T-cell (primary cell): ENCODE measurements around the gene PCDH1. TPM values are rescaled to one million over a fixed set of nuclear protein-coding genes. Genes with fewer than 3 reads are reported as not detected.

Source experiments
- ATAC-seq, 4 experiments: fragments of 200-7000 bp in 3 of 4; fragments of 150-1000 bp in 1 of 4; cut with Tn5 transposase; replicated peaks in 1 of 4; 1 replicate in 3 of 4; 2 replicates in 1 of 4; pipeline ENCODE4 v1.10.0; 2021; ENCODE audit warnings: moderate library complexity in 3 of 4, mild to moderate bottlenecking in 2 of 4, moderate number of reproducible peaks in 1 of 4
- CTCF ChIA-PET, 2 donors: fragments of 300-600 bp; sonication (Branson Sonifier 250); formaldehyde crosslinking; loops; one replicate each; lab custom pipeline; 2022; ENCODE audit warnings: antibody characterized with exemption in 2 of 2; lab: Charles Lee
- POLR2A ChIA-PET, 2 donors: fragments of 300-600 bp; sonication (Branson Sonifier 250); formaldehyde crosslinking; loops; one replicate each; lab custom pipeline; 2022; ENCODE audit warnings: antibody characterized with exemption in 2 of 2; lab: Charles Lee
- DNase-seq, 35 experiments: peaks; one replicate each; pipeline versions ENCODE4 v3.0.0 to v3.0.0-alpha.2; 2013 to 2023
- H3K27ac ChIP-seq: one replicate; pipeline ENCODE4 v1.5.1; 2013; ENCODE audit warnings: low read length
- H3K27me3 ChIP-seq, 2 experiments: replicated peaks in 1 of 2; 1 replicate in 1 of 2; 2 replicates in 1 of 2; pipeline versions ENCODE4 v1.6.1 to v1.7.0; 2013; ENCODE audit warnings: low read length in 1 of 2, mixed read lengths in 1 of 2; ENCODE audit not compliant: control insufficient read depth in 2 of 2, insufficient read depth in 2 of 2; ENCODE audit errors: extremely low read depth in 1 of 2
- H3K36me3 ChIP-seq, 2 donors: 1 replicate in 1 of 2; 2 replicates in 1 of 2; pipeline versions ENCODE4 v1.6.1 to v1.7.0; 2013; ENCODE audit warnings: low read length in 1 of 2; ENCODE audit not compliant: control insufficient read depth in 2 of 2, insufficient read depth in 1 of 2; ENCODE audit errors: extremely low read depth in 1 of 2
- H3K4me1 ChIP-seq, 2 experiments: 1 replicate in 1 of 2; 2 replicates in 1 of 2; pipeline versions ENCODE4 v1.6.1 to v1.7.0; 2013; ENCODE audit warnings: low read length in 2 of 2, mixed read lengths in 1 of 2; ENCODE audit not compliant: insufficient read depth in 2 of 2, control insufficient read depth in 1 of 2; ENCODE audit errors: extremely low read depth in 1 of 2
- H3K4me3 ChIP-seq, 2 donors: 1 replicate in 1 of 2; 2 replicates in 1 of 2; pipeline versions ENCODE4 v1.5.1 to v1.7.0; 2013; ENCODE audit warnings: mild to moderate bottlenecking in 2 of 2, low read length in 1 of 2, moderate library complexity in 1 of 2; ENCODE audit not compliant: control insufficient read depth in 1 of 2; ENCODE audit errors: extremely low read depth in 1 of 2
- H3K9me3 ChIP-seq: 2 replicates; pipeline ENCODE4 v1.7.0; 2013
- H3K27ac Mint-ChIP-seq, 2 donors: one replicate each; pipeline ENCODE4 v1.8.0; 2020 to 2021; ENCODE audit warnings: mild to moderate bottlenecking in 2 of 2, mixed read lengths in 2 of 2
- H3K27me3 Mint-ChIP-seq, 2 donors: one replicate each; pipeline ENCODE4 v1.8.0; 2021 to 2022; ENCODE audit warnings: mixed read lengths in 2 of 2
- H3K36me3 Mint-ChIP-seq: one replicate; pipeline ENCODE4 v1.8.0; 2021; ENCODE audit warnings: mixed read lengths
- H3K4me1 Mint-ChIP-seq, 3 donors: one replicate each; pipeline ENCODE4 v1.8.0; 2020 to 2022; ENCODE audit warnings: mixed read lengths in 3 of 3, mild to moderate bottlenecking in 1 of 3
- H3K4me3 Mint-ChIP-seq, 3 donors: one replicate each; pipeline ENCODE4 v1.8.0; 2020 to 2022; ENCODE audit warnings: mild to moderate bottlenecking in 3 of 3, mixed read lengths in 3 of 3, moderate library complexity in 3 of 3
- H3K9me3 Mint-ChIP-seq, 3 donors: one replicate each; pipeline ENCODE4 v1.8.0; 2020 to 2022; ENCODE audit warnings: mixed read lengths in 3 of 3
- WGBS: methylation state at CpG from one replicate; pipeline ENCODE4 v1.1.5; 2013; ENCODE audit warnings: missing lambda C conversion rate; ENCODE audit not compliant: insufficient coverage; 5-methylcytosine and 5-hydroxymethylcytosine counted together
- total RNA-seq, 35 experiments: library from RNA in 6 of 35; stranded (reverse) in 6 of 35; fragments of 120-200 nt in 1 of 35; gene quantifications; one replicate each; pipeline versions ENCODE4 v1.2.1 to v1.2.4 and lab custom pipeline; 2013 to 2026

The PCDH1 gene
- total RNA-seq, 5 donors from 2014 or later (not counting 1 experiment from before 2014, with no cell fraction given), result 0.23 to 3.0 (median 0.82) TPM

DNA sequence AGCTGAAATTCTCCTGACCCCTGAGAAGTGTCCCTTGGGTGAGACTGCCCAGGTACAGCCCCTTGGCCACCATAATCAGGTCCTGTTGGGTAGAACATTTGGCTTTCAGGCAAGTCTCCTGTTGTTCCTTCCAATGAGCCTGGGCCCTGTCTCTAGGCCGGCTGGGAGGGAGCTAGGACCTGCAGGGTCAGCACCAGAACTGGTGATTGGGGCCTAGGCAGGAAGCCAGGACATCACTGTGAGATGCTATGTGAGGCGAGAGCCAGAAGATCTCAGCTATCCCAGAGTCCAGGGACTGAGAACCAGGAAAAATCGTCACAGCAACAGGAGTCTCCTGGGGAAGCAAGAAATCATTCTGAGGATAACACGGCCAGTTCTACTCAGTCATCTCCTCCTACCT lies 51.5 kb downstream of the PCDH1 start:
- 67% methylated on average over 3 of the region's 4 CpGs for WGBS
- H3K9me3 ChIP-seq, result no peaks in the 10 kb centered on the region
- no peaks in the 10 kb centered on the region for H3K36me3 ChIP-seq
- ChIA-PET CTCF (interaction anchor here in 1 of 2 donors (0.6 kb wide), 1 partner anchor 1358 kb away, joined by 8 read pairs; no protein-coding TSS in a partner anchor), POLR2A (no interaction called here)
- no peak for DNase-seq
- Mint-ChIP-seq H3K36me3 (no peaks in the 10 kb centered on the region), H3K9me3 (no peaks in the 10 kb centered on the region), H3K27ac (no peak overlapping the region), H3K4me3 (no peak overlapping the region), H3K27me3 (peaks cover 6 to 14% of the 10 kb centered on the region in 2 donors), H3K4me1 (no peaks in the 10 kb centered on the region)
- peaks cover 0 to 20% of the 10 kb centered on the region in 2 experiments for H3K27me3 ChIP-seq
- no peak for ATAC-seq
- H3K27ac ChIP-seq, result no peak overlapping the region
- H3K4me3 ChIP-seq, result no peak overlapping the region
- H3K4me1 ChIP-seq, result no peaks in the 10 kb centered on the region

DNA sequence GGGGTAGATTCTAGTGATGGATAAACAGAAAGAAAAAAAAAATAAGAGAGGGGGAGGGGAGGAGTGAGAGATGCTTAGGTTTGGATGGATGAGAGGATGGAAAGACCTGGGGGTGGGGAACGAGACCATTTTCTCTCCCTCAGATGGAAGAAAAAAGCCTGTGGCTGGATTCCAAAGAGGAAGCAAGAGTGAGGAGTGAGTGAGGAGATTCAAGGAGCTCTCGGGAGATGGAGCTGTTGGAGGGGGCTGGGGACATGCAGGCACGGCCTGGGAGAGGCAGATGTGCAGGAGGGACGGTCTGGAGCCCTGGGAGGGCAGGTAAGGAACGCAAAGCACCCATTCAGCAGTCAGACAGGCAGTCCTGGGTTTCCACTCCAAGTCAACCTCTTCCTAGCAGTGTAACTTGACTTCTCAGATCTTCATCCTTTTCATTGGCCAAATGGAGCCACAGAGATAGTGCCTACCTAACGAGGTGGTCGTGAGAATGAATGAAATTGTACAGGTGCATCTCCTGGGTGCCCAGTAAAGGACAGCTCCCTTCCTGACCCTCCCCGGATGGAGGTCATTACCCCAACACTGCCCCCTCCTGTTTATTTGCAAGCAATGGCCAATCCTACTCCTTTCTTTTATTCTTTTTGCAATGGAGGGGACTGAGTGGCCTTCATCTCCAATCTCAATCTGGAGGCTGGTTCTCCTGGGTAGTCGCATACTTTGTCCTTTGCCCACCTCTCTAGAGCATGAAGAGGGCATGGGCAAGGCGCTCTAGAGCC lies 52.2 kb downstream of the PCDH1 start:
- Mint-ChIP-seq H3K27me3 (peaks cover 3 to 13% of the 10 kb centered on the region in 2 donors), H3K9me3 (no peaks in the 10 kb centered on the region), H3K36me3 (no peaks in the 10 kb centered on the region), H3K4me1 (no peaks in the 10 kb centered on the region), H3K4me3 (no peak overlapping the region), H3K27ac (no peak overlapping the region)
- no peak overlapping the region for H3K27ac ChIP-seq
- peak in 1 of 35 experiments; percentile 24 for DNase-seq
- no peaks in the 10 kb centered on the region for H3K36me3 ChIP-seq
- no peaks in the 10 kb centered on the region for H3K9me3 ChIP-seq
- ChIA-PET CTCF (interaction anchor here (0.6 kb wide), 2 partner anchors 1357 to 1613 kb away, joined by 4 to 8 read pairs; no protein-coding TSS in a partner anchor), POLR2A (no interaction called here)
- 57% methylated on average over 7 of the region's 10 CpGs for WGBS
- H3K4me3 ChIP-seq, result no peak overlapping the region
- peak in 2 of 4 experiments; percentile 29 to 56 for ATAC-seq
- H3K4me1 ChIP-seq, result no peaks in the 10 kb centered on the region
- H3K27me3 ChIP-seq, result peaks cover 0 to 16% of the 10 kb centered on the region in 2 experiments

DNA sequence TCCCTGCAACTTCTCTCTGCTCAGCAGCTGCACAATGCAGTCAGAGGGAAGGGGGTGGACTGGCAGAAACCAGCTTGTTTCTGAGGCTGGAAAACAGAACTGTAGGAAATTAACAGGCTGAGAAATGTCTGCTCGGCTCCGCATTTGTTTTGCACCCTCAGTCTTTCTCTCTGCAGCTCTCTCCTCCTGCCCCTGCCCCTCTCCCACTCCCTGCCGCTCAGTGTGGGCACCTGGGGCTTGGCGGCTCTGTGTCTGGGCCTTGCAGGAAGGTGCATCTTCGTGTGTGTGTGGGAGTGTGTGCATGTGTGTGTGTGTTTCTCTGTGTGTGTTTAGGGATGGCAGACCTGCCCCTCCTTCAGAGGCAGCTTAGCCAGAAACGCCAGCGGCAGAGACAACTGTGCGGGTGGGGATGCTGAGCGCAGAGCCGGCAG lies 53.0 kb downstream of the PCDH1 start:
- Histone ChIP-seq H3K27ac (no peak overlapping the region), H3K4me3 (no peak overlapping the region), H3K9me3 (no peaks in the 10 kb centered on the region), H3K4me1 (no peaks in the 10 kb centered on the region), H3K36me3 (no peaks in the 10 kb centered on the region), H3K27me3 (peaks cover 0 to 14% of the 10 kb centered on the region in 2 experiments)
- no peak overlapping the region for H3K4me3 Mint-ChIP-seq
- ATAC-seq, result no peak
- POLR2A ChIA-PET, result interaction anchor here in 1 of 2 donors (0.6 kb wide), 1 partner anchor 85 kb away, joined by 3 read pairs; no protein-coding TSS in a partner anchor
- H3K27ac Mint-ChIP-seq, result no peak overlapping the region
- no peaks in the 10 kb centered on the region for H3K36me3 Mint-ChIP-seq
- no peak for DNase-seq
- H3K27me3 Mint-ChIP-seq, result peaks cover 4 to 13% of the 10 kb centered on the region in 2 donors
- no peaks in the 10 kb centered on the region for H3K4me1 Mint-ChIP-seq
- no peaks in the 10 kb centered on the region for H3K9me3 Mint-ChIP-seq
- CTCF ChIA-PET, result interaction anchor here in 1 of 2 donors (0.9 kb wide), 1 partner anchor 33 kb away, joined by 3 read pairs; no protein-coding TSS in a partner anchor
- WGBS, result 14% methylated on average over 1 of the region's 10 CpGs

DNA sequence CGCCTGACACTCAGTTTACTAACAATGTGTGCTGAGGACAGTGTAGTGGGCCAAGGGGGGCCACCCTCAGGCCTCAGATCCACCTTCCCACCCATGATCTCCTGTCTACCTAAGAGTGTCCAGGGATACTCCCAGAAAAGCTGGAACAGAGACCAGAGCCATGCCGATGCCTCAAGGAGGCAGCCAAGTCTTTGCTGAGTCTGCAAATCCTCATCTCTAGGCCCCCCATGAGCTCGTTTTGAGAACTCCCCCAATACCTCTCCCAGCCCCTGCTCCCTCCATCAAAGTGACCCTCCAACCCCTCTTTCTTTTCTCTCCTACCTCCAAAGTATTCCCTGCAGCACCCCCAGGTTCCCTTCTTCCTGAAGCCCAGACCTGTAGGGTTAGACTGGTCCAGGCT lies 53.5 kb downstream of the PCDH1 start:
- H3K36me3 Mint-ChIP-seq, result no peaks in the 10 kb centered on the region
- Histone ChIP-seq H3K9me3 (no peaks in the 10 kb centered on the region), H3K27ac (no peak overlapping the region), H3K4me1 (no peaks in the 10 kb centered on the region), H3K36me3 (no peaks in the 10 kb centered on the region), H3K27me3 (peaks cover 0 to 14% of the 10 kb centered on the region in 2 experiments), H3K4me3 (no peak overlapping the region)
- DNase-seq (no peak), ATAC-seq (no peak)
- WGBS, result 72% methylated on average over 3 of the region's 3 CpGs
- H3K27ac Mint-ChIP-seq, result no peak overlapping the region
- H3K4me3 Mint-ChIP-seq, result no peak overlapping the region
- POLR2A ChIA-PET, result interaction anchor here in 1 of 2 donors (0.6 kb wide), 1 partner anchor 85 kb away, joined by 3 read pairs; no protein-coding TSS in a partner anchor
- no peaks in the 10 kb centered on the region for H3K9me3 Mint-ChIP-seq
- CTCF ChIA-PET, result interaction anchor here in 1 of 2 donors (0.9 kb wide), 1 partner anchor 34 kb away, joined by 3 read pairs; no protein-coding TSS in a partner anchor
- H3K27me3 Mint-ChIP-seq, result peaks cover 8 to 13% of the 10 kb centered on the region in 2 donors
- no peaks in the 10 kb centered on the region for H3K4me1 Mint-ChIP-seq

DNA sequence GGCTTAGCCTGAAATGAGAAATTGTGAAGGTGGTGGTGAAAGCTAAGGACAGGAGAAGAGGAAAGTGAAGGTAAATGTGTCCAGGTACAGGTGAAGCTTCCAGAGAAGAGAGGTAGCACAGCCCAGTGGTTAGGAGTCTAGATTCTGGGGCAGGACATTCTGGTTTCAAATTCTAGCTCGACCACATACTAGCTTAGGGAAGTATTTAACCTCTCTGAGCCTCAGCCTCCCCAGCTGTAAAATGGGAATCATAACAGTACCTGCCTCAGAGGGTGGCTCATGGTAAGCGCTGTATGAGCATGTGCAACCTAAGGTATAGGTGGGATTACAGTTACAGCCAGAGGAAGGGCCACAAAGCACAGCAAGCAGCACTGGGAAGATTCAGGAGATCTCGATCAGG lies 55.2 kb downstream of the PCDH1 start:
- Histone ChIP-seq H3K27ac (no peak overlapping the region), H3K9me3 (no peaks in the 10 kb centered on the region), H3K36me3 (no peaks in the 10 kb centered on the region), H3K4me1 (no peaks in the 10 kb centered on the region), H3K4me3 (no peak overlapping the region), H3K27me3 (peaks cover 0 to 14% of the 10 kb centered on the region in 2 experiments)
- Mint-ChIP-seq H3K4me3 (no peak overlapping the region), H3K4me1 (no peaks in the 10 kb centered on the region), H3K27ac (no peak overlapping the region), H3K36me3 (no peaks in the 10 kb centered on the region), H3K27me3 (peaks cover 15 to 20% of the 10 kb centered on the region in 2 donors), H3K9me3 (no peaks in the 10 kb centered on the region)
- ChIA-PET CTCF (interaction anchor here in 1 of 2 donors (1.0 kb wide), 1 partner anchor 15 kb away, joined by 3 read pairs; no protein-coding TSS in a partner anchor), POLR2A (no interaction called here)
- no peak for DNase-seq
- no peak for ATAC-seq
- no CpG with 5 or more reads among the region's 3 CpGs for WGBS

DNA sequence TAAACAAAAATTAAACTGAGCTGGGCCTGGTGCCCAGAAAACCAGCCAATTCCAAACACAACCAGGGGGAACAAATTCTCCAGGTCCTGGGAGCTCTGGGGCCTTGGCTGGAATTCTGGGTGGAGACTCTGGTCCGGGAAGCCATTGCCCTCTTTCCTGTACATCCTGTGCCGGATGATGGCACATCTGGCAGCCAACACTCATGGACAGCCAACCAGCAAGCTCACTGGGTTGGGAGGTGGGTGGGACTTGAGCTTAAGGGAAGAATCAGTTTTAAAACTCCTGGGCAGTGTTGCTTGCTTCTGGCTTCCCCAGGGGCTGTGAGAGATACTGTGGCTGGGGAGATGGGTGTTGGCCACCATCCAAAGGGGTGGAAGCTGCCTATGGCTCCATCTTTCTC lies 56.1 kb downstream of the PCDH1 start:
- H3K27ac ChIP-seq, result no peak overlapping the region
- Mint-ChIP-seq H3K27me3 (peaks cover 12 to 27% of the 10 kb centered on the region in 2 donors), H3K36me3 (no peaks in the 10 kb centered on the region), H3K9me3 (no peaks in the 10 kb centered on the region), H3K4me3 (no peak overlapping the region), H3K27ac (no peak overlapping the region), H3K4me1 (no peaks in the 10 kb centered on the region)
- H3K4me3 ChIP-seq, result no peak overlapping the region
- H3K9me3 ChIP-seq, result no peaks in the 10 kb centered on the region
- H3K27me3 ChIP-seq, result peaks cover 0 to 18% of the 10 kb centered on the region in 2 experiments
- H3K4me1 ChIP-seq, result no peaks in the 10 kb centered on the region
- no CpG with 5 or more reads among the region's 2 CpGs for WGBS
- no peak for DNase-seq
- no peak for ATAC-seq
- no peaks in the 10 kb centered on the region for H3K36me3 ChIP-seq
- ChIA-PET POLR2A (interaction anchor here in 1 of 2 donors (0.7 kb wide), 1 partner anchor 535 kb away, joined by 3 read pairs; no protein-coding TSS in a partner anchor), CTCF (no interaction called here)
